Common myeloid progenitor, CD34-positive (primary cell): ENCODE measurements around the gene CCDC3.
A peak's percentile ranks its signal among the peaks of the same experiment; 100 is the strongest.

Experiments used
- CTCF ChIA-PET: fragments of 350-600 bp; sonication (Branson Sonifier 250); formaldehyde crosslinking; loops from one replicate; lab custom pipeline; 2021; ENCODE audit warnings: antibody characterized with exemption; lab: Charles Lee
- POLR2A ChIA-PET: fragments of 350-600 bp; sonication (Branson Sonifier 250); formaldehyde crosslinking; loops from one replicate; lab custom pipeline; 2021; ENCODE audit warnings: antibody characterized with exemption; lab: Charles Lee
- DNase-seq, 3 donors: peaks; one replicate each; pipeline versions ENCODE4 v3.0.0 to v3.0.0-alpha.2; 2013
- H3K27ac ChIP-seq, 2 experiments: 1 replicate in 1 of 2; 2 replicates in 1 of 2; pipeline ENCODE4 v1.7.0; 2013; ENCODE audit warnings: inconsistent platforms in 2 of 2, low read length in 2 of 2, mild to moderate bottlenecking in 2 of 2, low read depth in 1 of 2, moderate library complexity in 1 of 2; ENCODE audit not compliant: severe bottlenecking in 2 of 2, insufficient read depth in 1 of 2, poor library complexity in 1 of 2
- H3K27me3 ChIP-seq, 5 experiments: replicated peaks in 2 of 5; 1 replicate in 3 of 5; 2 replicates in 2 of 5; pipeline versions ENCODE4 v1.6.1 to v1.7.0; 2013; ENCODE audit warnings: low read length in 4 of 5, mild to moderate bottlenecking in 2 of 5, moderate library complexity in 2 of 5, inconsistent platforms in 1 of 5; ENCODE audit not compliant: insufficient read depth in 5 of 5, control insufficient read depth in 4 of 5
- H3K36me3 ChIP-seq, 4 experiments: 1 replicate in 2 of 4; 2 replicates in 2 of 4; pipeline versions ENCODE4 v1.6.1 to v1.7.0; 2013; ENCODE audit warnings: low read length in 3 of 4, control low read depth in 1 of 4, mild to moderate bottlenecking in 1 of 4; ENCODE audit not compliant: control insufficient read depth in 4 of 4, insufficient read depth in 4 of 4
- H3K4me1 ChIP-seq, 4 experiments: 1 replicate in 3 of 4; 2 replicates in 1 of 4; pipeline versions ENCODE4 v1.6.1 to v1.7.1; 2013; ENCODE audit warnings: low read length in 3 of 4, mild to moderate bottlenecking in 3 of 4, control low read depth in 1 of 4, inconsistent platforms in 1 of 4, moderate library complexity in 1 of 4; ENCODE audit not compliant: control insufficient read depth in 4 of 4, insufficient read depth in 4 of 4; ENCODE audit errors: control extremely low read depth in 1 of 4
- H3K4me3 ChIP-seq, 7 experiments: 1 replicate in 4 of 7; 2 replicates in 3 of 7; pipeline versions ENCODE4 v1.5.1 to v1.7.0; 2013; ENCODE audit warnings: mild to moderate bottlenecking in 7 of 7, low read length in 6 of 7, moderate library complexity in 6 of 7, inconsistent platforms in 2 of 7, low read depth in 2 of 7, control low read depth in 1 of 7; ENCODE audit not compliant: insufficient read depth in 4 of 7, control insufficient read depth in 1 of 7; ENCODE audit errors: extremely low read depth in 1 of 7
- H3K9me3 ChIP-seq, 5 experiments: 1 replicate in 4 of 5; 2 replicates in 1 of 5; pipeline versions ENCODE4 v1.6.1 to v1.7.1; 2013; ENCODE audit warnings: low read length in 4 of 5, mild to moderate bottlenecking in 2 of 5, inconsistent platforms in 1 of 5, low read depth in 1 of 5, moderate library complexity in 1 of 5; ENCODE audit not compliant: control insufficient read depth in 4 of 5, insufficient read depth in 2 of 5; ENCODE audit errors: control extremely low read depth in 1 of 5
- WGBS: methylation state at CpG from one replicate; pipeline ENCODE4 v1.1.5; 2013; ENCODE audit not compliant: insufficient coverage; 5-methylcytosine and 5-hydroxymethylcytosine counted together

Gene CCDC3

DNA sequence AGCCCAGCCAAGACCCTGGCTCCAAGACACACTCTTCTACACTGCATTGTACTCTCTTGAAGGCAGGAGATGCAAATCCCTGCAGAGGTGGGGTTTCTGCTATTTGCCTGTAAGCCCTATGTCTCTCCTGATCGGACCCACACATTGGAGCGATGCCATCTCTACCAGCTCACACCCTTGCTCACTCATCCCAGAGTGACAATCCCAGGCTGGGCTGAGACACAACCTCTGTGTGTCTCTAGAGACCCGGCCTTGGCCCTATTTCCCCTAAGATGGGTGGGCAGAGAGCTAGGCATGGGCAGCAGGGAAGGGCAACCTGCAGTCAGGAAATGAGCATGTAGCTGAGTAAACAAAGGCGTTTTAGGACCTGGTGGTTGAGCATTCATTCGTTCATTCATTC, 25.6 kb downstream of the CCDC3 start:
- H3K4me3 ChIP-seq = no peak overlapping the region
- no peak overlapping the region for H3K27ac ChIP-seq
- H3K27me3 ChIP-seq = no peaks in the 10 kb centered on the region
- ChIA-PET CTCF (interaction anchor here (1.2 kb wide), 1 partner anchor 14 kb away, joined by 3 read pairs; no protein-coding TSS in a partner anchor), POLR2A (no interaction called here)
- WGBS = 100% methylated on average over 1 of the region's 5 CpGs
- peaks cover 0 to 29% (median 13%) of the 10 kb centered on the region in 4 experiments for H3K4me1 ChIP-seq
- H3K9me3 ChIP-seq = no peaks in the 10 kb centered on the region
- DNase-seq = no peak
- no peaks in the 10 kb centered on the region for H3K36me3 ChIP-seq

DNA sequence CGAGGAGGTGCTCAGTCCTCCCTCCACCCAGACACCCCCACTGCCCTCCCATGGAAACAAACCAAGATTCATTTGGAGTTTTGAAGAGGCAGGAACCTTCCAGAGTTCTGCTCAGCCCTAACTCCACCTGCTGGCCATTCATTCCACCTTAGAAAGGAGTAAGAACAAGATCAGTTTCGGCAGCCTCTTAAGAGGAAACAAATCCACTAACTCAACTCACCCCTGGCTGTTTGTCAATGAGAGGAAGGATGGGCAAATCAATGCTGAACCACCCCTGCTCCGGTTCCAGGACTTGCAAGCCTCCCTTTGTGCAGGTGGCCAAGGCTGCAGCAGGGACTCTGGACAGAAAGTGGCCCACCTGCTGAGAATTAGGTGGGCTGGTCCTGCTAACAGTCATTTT, 26.2 kb downstream of the CCDC3 start:
- ChIA-PET CTCF (interaction anchor here (1.2 kb wide), 1 partner anchor 13 kb away, joined by 3 read pairs; no protein-coding TSS in a partner anchor), POLR2A (no interaction called here)
- Histone ChIP-seq H3K27ac (no peak overlapping the region), H3K27me3 (no peaks in the 10 kb centered on the region), H3K9me3 (no peaks in the 10 kb centered on the region), H3K4me1 (peaks cover 0 to 29% (median 14%) of the 10 kb centered on the region in 4 experiments), H3K36me3 (no peaks in the 10 kb centered on the region), H3K4me3 (no peak overlapping the region)
- DNase-seq = peak in 2 of 3 donors; percentile 44 to 56
- WGBS = 100% methylated on average over 2 of the region's 3 CpGs

DNA sequence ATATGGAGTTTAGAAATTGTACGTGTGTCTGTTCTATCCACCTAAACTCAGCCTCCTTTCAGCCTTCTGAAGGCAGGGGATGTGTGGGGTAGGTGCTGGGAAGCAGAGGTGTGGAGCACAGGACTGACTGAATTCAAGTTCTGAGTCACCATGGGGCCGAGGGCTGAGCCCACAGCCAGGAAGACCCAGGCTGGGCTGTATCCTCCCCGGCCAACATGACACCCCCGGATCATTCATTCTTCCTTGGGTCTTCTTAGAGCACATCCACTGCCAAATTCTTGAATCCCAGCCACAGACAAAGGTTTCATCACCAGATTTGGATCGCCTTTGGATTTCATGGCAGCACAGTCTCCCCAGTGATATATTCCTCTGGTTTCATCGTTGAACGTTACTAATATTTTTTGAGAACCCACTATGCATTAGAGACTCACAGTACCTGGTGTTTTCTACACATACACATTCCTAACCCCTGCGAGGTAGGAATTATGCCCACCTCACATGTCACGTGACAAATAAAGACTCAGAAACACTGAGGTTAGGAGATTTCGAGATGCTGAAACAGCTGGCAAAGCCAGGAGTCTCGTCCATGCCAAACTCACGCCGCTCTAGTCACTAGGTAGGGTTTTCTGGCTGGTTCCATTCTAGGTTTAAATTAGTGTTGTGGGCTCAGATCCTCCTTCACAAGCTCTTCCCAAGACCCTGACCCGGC, 26.9 kb downstream of the CCDC3 start:
- DNase-seq = no peak
- CTCF ChIA-PET = no interaction called here
- WGBS = 93% methylated on average over 13 of the region's 14 CpGs

DNA sequence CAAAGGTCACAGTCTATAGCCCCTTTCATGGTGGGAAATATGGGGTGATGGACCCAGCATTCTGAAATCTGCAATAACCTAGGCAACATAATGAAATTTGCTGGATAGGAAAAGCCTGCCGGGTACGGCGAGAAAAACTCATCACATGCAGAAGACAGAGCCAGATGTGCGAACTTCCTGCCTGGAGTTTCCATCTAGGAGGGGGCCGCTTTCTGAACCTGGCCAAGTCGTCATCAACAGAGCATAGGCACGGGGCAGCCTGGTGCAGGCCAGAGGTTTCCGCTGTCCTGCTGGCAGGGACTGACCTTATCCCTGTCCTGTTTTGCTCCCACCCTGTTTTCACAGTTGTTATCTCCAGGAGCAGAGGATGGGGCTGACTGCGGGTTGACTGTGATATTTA, 27.4 kb downstream of the CCDC3 start:
- no peaks in the 10 kb centered on the region for H3K9me3 ChIP-seq
- 96% methylated on average over 7 of the region's 9 CpGs for WGBS
- no peaks in the 10 kb centered on the region for H3K36me3 ChIP-seq
- CTCF ChIA-PET = no interaction called here
- POLR2A ChIA-PET = no interaction called here
- no peak overlapping the region for H3K27ac ChIP-seq
- DNase-seq = no peak
- no peak overlapping the region for H3K4me3 ChIP-seq
- peaks cover 0 to 27% (median 14%) of the 10 kb centered on the region in 4 experiments for H3K4me1 ChIP-seq
- H3K27me3 ChIP-seq = no peaks in the 10 kb centered on the region

More for the DNA sequence above, 26.9 kb downstream of the CCDC3 start:
- POLR2A ChIA-PET = no interaction called here
- H3K4me1 ChIP-seq = peaks cover 0 to 28% (median 15%) of the 10 kb centered on the region in 4 experiments
- H3K4me3 ChIP-seq = no peak overlapping the region
- H3K36me3 ChIP-seq = no peaks in the 10 kb centered on the region
- no peak overlapping the region for H3K27ac ChIP-seq
- H3K27me3 ChIP-seq = no peaks in the 10 kb centered on the region
- H3K9me3 ChIP-seq = no peaks in the 10 kb centered on the region

DNA sequence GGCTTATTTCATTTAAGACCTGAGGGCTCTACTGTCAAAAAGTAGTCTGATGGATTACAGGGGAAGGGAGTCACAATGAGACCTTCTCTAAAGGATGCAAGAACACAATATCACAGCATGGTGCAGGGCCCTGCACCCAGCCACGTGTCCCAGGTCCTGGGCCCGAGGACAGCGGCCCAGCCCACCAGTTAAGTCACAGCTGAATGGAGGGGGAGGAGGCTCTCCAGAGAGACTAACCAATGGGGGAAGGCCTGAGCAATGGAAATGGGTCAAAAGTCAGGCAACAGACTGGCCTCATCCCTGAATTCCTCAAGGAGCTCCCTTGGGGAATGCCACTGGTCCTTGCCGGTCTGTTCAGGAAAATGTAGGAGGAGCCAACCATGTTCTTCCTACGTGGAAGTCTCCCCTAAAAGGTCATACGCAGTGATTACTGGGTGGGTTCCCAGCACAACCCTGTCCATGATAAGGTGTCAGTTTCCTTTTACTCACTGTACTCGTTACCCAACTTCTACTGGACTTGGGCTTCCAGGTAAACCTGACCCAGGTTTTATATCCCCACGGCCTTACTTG, 28.3 kb downstream of the CCDC3 start:
- Histone ChIP-seq H3K9me3 (peaks cover 0 to 2% (median 0%) of the 10 kb centered on the region in 5 experiments), H3K4me1 (peaks cover 0 to 27% (median 14%) of the 10 kb centered on the region in 4 experiments), H3K36me3 (no peaks in the 10 kb centered on the region), H3K4me3 (no peak overlapping the region), H3K27ac (no peak overlapping the region), H3K27me3 (no peaks in the 10 kb centered on the region)
- CTCF ChIA-PET = interaction anchor here (1.6 kb wide), 1 partner anchor 12 kb away, joined by 4 read pairs; no protein-coding TSS in a partner anchor
- no peak for DNase-seq
- POLR2A ChIA-PET = no interaction called here
- WGBS = 99% methylated on average over 8 of the region's 8 CpGs

DNA sequence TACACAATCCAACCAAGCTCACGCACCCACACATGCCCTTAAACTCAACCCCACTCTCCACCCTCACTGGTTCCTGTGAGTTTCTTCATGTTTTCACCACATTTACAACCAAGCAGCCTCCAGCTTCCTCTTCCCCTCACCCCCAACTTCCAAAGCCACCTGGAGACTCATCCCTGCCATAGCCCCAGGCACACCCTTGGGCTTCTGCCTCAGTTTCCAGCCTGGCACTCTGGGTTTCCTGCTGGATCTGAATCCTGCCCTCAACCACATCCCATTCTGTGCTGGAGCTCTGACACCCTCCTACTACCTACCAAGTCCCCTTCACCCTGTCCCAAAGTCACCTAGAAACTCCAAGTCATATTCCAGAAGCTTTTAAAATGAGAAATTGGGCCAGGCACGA, 29.4 kb downstream of the CCDC3 start:
- CTCF ChIA-PET = interaction anchor here (0.7 to 1.6 kb wide), 2 partner anchors 10 to 13 kb away, joined by 3 to 4 read pairs; no protein-coding TSS in a partner anchor
- no peaks in the 10 kb centered on the region for H3K27me3 ChIP-seq
- no peaks in the 10 kb centered on the region for H3K36me3 ChIP-seq
- no peak overlapping the region for H3K4me3 ChIP-seq
- H3K27ac ChIP-seq = no peak overlapping the region
- 60% methylated on average over 2 of the region's 2 CpGs for WGBS
- H3K9me3 ChIP-seq = peaks cover 0 to 8% (median 1%) of the 10 kb centered on the region in 5 experiments
- peak in 2 of 3 donors; percentile 9 to 14 for DNase-seq
- H3K4me1 ChIP-seq = peaks cover 0 to 22% (median 14%) of the 10 kb centered on the region in 4 experiments
- POLR2A ChIA-PET = no interaction called here
